Activated gamma-delta T cell (primary cell): ENCODE results near the gene ACTRT2.

ENCODE experiments used
- DNase-seq: peaks from one replicate; lab custom pipeline; 2025; lab: John Stamatoyannopoulos, UW
- total RNA-seq, 2 donors: gene quantifications; one replicate each; lab custom pipeline; 2026; lab: John Stamatoyannopoulos, UW

The ACTRT2 gene
- total RNA-seq, result 0 reads per million in 2 donors

GRCh38 chr1:3021233-3021671, at the start of gene ACTRT2:
TSS of gene ACTRT2 (plus strand) at chr1:3021467. CDS start at chr1:3021687, 220 bp downstream.
- DNase-seq, result no peak

- no peak for DNase-seq
Measured at GRCh38 chr1:2971609-2972008, 49.7 kb upstream of the ACTRT2 start.

GRCh38 chr1:2972011-2972878, 49.0 kb upstream of the ACTRT2 start:
- DNase-seq, result no peak

GRCh38 chr1:2972879-2973575, 48.2 kb upstream of the ACTRT2 start:
- DNase-seq, result no peak

- DNase-seq, result no peak
Measured at GRCh38 chr1:2973601-2974593, 47.4 kb upstream of the ACTRT2 start.

GRCh38 chr1:2974701-2975301, 46.5 kb upstream of the ACTRT2 start:
- DNase-seq, result no peak

- no peak for DNase-seq
Measured at GRCh38 chr1:2975466-2976179, 45.6 kb upstream of the ACTRT2 start.

GRCh38 chr1:2976180-2976562, 45.1 kb upstream of the ACTRT2 start:
- no peak for DNase-seq

- no peak for DNase-seq
Measured at GRCh38 chr1:2977886-2978611, 43.2 kb upstream of the ACTRT2 start.

GRCh38 chr1:2978691-2979190, 42.5 kb upstream of the ACTRT2 start:
- no peak for DNase-seq

GRCh38 chr1:2979191-2980072, 41.8 kb upstream of the ACTRT2 start:
- DNase-seq, result no peak

- DNase-seq, result no peak
Measured at GRCh38 chr1:2980073-2980791, 41.0 kb upstream of the ACTRT2 start.

- DNase-seq, result no peak
Measured at GRCh38 chr1:2980849-2981248, 40.4 kb upstream of the ACTRT2 start.

GRCh38 chr1:2981388-2981787, 39.9 kb upstream of the ACTRT2 start:
- DNase-seq, result no peak

- no peak for DNase-seq
Measured at GRCh38 chr1:2981981-2982614, 39.2 kb upstream of the ACTRT2 start.

- DNase-seq, result no peak
Measured at GRCh38 chr1:2982615-2983318, 38.5 kb upstream of the ACTRT2 start.

GRCh38 chr1:2983319-2983705, 38.0 kb upstream of the ACTRT2 start:
- DNase-seq, result no peak
